Pulmonary artery endothelial cell (primary cell): Measurements from ENCODE around the gene NOL9. TPM values are rescaled to one million over a fixed set of nuclear protein-coding genes. Genes with fewer than 3 reads are reported as not detected.
A peak's percentile ranks its signal among the peaks of the same experiment; 100 is the strongest.
"Not testable (repeated sequence)": the region's sequence is repeated elsewhere in the genome, so short reads cannot be mapped to it uniquely, and the experiment has no call there.

Source experiments
- DNase-seq: peaks from one replicate; pipeline ENCODE4 v3.0.0-alpha.2; 2011; ENCODE audit warnings: low read depth, low spot score
- total RNA-seq: library from RNA; depleted of rRNA; stranded (reverse); fragments of >200 nt; gene quantifications from 2 replicates; pipeline ENCODE4 v1.2.3, GENCODE V29; 2014

Gene NOL9
- total RNA-seq, 1 donor from 2014 or later, result 22.2 TPM

GRCh38 chr1:6503884-6504602, 50.3 kb downstream of the NOL9 start:
- DNase-seq, result no peak

- DNase-seq, result no peak
Measured at GRCh38 chr1:6502000-6502891, 52.1 kb downstream of the NOL9 start.

GRCh38 chr1:6501279-6501813, 53.0 kb downstream of the NOL9 start:
- no peak for DNase-seq

- no peak for DNase-seq
Measured at GRCh38 chr1:6500544-6501278, 53.6 kb downstream of the NOL9 start.

GRCh38 chr1:6499296-6499695, 55.0 kb downstream of the NOL9 start:
- no peak for DNase-seq

- no peak for DNase-seq
Measured at GRCh38 chr1:6498576-6499111, 55.7 kb downstream of the NOL9 start.

- DNase-seq, result no peak
Measured at GRCh38 chr1:6497867-6498575, 56.3 kb downstream of the NOL9 start.

- no peak for DNase-seq
Measured at GRCh38 chr1:6497215-6497866, 57.0 kb downstream of the NOL9 start.

GRCh38 chr1:6496890-6497214, 57.5 kb downstream of the NOL9 start:
- no peak for DNase-seq

GRCh38 chr1:6496365-6496721, 58.0 kb downstream of the NOL9 start:
- no peak for DNase-seq

GRCh38 chr1:6495540-6496364, 58.6 kb downstream of the NOL9 start:
- no peak for DNase-seq

- DNase-seq, result no peak
Measured at GRCh38 chr1:6495041-6495441, 59.3 kb downstream of the NOL9 start.

GRCh38 chr1:6494627-6495026, 59.7 kb downstream of the NOL9 start:
- no peak for DNase-seq

GRCh38 chr1:6493834-6494223, 60.5 kb downstream of the NOL9 start:
- not testable (repeated sequence) for DNase-seq

- no peak for DNase-seq
Measured at GRCh38 chr1:6491966-6492365, 62.3 kb downstream of the NOL9 start.

- peak; percentile 60 for DNase-seq
Measured at GRCh38 chr1:6491480-6491962, 62.8 kb downstream of the NOL9 start, which contains the start of gene PLEKHG5. Gene PLEKHG5, minus strand, starts transcription at chr1:6491667. Its CDS starts 14,096 bp downstream, at chr1:6477571.

GRCh38 chr1:6491081-6491449, 63.2 kb downstream of the NOL9 start:
- DNase-seq, result no peak

GRCh38 chr1:6490181-6491080, 63.9 kb downstream of the NOL9 start:
- DNase-seq, result peak; percentile 24
